ENCODE data around the gene KIF18A. TPM values are rescaled to one million over a fixed set of nuclear protein-coding genes. Genes with fewer than 3 reads are reported as not detected.
"Not testable (repeated sequence)": the region's sequence is repeated elsewhere in the genome, so short reads cannot be mapped to it uniquely, and the experiment has no call there.

The KIF18A gene
- polyA plus RNA-seq, 10 donors: 3.5 to 8.0 (median 5.2) TPM

- DNase-seq: peak in 1 of 3 donors; percentile 11
These were observed 686 bp downstream of the KIF18A start for GRCh38 chr11:28107191-28107749.

DNA sequence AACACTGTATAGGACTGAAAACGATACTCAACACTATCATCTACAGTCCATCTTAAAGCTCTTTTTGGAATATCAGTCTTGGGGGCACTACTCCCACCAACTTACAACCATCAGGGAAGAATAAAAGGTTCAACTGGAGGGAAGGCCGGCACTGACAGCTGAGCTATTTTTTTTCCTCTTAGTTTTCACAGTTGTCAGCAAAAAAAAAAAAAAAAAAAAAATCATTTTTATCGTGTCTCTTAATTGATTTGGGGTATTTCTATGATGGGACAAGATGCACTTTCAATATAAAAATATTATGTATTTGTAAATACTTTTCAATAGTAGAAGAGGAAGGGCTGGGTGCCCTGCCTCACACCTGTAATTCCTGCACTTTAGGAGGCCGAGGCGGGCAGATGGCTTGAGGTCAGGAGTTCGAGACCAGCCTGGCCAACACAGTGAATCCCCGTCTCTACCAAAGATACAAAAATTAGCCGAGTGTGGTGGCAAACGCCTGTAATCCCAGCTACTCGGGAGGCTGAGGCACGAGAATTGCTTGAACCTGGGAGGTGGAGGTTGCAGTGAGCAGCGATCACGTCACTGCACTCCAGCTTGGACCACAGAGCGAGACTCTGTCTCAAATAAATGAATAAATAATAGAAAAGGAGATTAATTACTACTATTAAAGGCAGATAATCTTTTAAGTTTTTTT, 1.5 kb downstream of the KIF18A start:
- no peak for DNase-seq

GRCh38 chr11:28105869-28106268, 2.1 kb downstream of the KIF18A start:
- no peak for DNase-seq

GRCh38 chr11:28104984-28105383, 3.0 kb downstream of the KIF18A start:
- no peak for DNase-seq

GRCh38 chr11:28104425-28104824, 3.5 kb downstream of the KIF18A start:
- no peak for DNase-seq

DNA sequence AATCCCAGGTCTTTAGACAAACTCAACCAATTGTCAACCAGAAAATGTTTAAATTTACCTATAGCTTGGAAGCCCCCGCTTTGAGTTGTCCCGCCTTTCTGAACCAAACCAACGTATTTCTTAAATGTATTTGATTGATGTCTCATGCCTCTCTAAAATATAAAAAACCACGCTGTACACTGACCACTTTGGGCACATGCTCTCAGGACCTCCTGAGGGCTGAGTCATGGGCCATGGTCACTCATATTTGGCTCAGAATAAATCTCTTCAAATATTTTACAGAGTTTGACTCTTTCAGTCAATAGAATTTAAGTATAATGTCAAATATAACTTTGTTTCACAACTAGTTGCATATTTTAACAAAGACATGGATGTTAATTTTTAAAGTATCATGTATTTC, 5.7 kb downstream of the KIF18A start:
- DNase-seq: not testable (repeated sequence)

GRCh38 chr11:28100665-28101064, 7.3 kb downstream of the KIF18A start:
- DNase-seq: no peak

GRCh38 chr11:28099715-28100114, 8.2 kb downstream of the KIF18A start:
- no peak for DNase-seq

GRCh38 chr11:28098257-28098656, 9.7 kb downstream of the KIF18A start:
- DNase-seq: no peak

DNA sequence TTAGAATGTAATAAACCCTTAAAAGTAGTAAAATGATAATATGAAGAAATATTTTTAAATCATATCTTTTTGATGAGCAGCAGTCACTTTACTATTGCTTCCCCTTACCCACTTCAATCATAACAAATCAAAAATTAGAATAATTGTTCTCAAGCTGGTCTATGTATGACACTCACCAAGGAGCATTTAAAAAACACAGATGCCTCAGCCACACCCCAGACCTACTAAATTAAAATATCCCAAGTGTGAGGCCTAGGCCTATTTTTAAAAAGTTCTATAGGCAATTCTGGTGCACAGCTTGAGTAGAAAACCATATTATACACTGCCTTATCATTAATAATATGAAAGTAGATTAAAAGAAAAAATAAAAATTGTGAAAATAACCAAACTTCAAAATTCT, 15.2 kb downstream of the KIF18A start:
- DNase-seq: no peak

DNA sequence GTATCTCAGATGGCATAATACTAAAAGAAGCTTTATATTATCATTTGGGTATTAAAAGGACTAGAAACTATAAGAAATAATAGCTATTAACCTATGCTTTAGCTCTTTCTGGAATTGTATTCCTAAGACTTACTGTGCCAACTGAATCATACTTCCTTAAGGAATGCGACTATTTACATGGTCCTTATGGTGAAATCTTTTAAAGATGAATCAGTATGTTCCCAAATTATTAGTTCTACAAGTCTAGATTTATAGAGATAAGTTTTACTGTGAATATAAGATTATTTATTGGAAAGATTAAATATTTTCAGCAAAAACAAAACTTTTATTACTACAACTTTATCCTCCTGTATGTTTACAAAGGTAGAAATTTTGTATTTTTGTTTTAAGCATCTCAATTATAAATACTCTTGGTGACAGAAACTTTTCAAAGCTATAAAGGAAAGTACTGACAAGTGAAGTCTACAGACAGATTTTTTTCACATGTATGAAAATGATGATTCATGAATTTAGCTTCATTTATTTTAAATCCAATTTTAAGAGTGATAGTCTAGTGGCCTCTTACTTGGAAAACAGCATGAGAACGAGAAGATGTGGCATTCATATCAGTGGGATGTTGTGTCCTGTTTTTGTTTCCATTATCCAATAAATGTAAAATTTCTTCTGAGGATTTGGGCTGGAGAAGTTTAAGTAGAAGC, 17.8 kb downstream of the KIF18A start:
- peak in 1 of 3 donors; percentile 31 for DNase-seq

- DNase-seq: no peak
These were observed 18.6 kb downstream of the KIF18A start for GRCh38 chr11:28089378-28089777.

- not testable (repeated sequence) for DNase-seq
These were observed 20.3 kb downstream of the KIF18A start for GRCh38 chr11:28087693-28088092.

DNA sequence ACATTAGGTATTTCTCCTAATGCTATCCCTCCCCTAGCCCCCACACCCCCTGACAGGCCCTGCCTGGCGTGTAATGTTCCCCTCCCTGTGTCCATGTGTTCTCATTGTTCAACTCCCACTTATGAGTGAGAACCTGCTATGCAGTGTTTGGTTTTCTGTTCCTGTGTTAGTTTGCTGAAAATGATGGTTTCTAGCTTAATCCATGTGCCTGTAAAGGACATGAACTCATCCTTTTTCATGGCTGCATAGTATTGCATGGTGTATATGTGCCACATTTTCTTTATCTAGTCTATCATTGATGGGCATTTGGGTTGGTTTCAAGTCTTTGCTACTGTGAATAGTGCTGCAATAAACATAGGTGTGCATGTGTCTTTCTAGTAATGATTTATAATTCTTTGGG, 20.8 kb downstream of the KIF18A start:
- not testable (repeated sequence) for DNase-seq

- peak in 1 of 3 donors; percentile 67 for DNase-seq
These were observed 21.4 kb downstream of the KIF18A start for GRCh38 chr11:28086569-28086968.

DNA sequence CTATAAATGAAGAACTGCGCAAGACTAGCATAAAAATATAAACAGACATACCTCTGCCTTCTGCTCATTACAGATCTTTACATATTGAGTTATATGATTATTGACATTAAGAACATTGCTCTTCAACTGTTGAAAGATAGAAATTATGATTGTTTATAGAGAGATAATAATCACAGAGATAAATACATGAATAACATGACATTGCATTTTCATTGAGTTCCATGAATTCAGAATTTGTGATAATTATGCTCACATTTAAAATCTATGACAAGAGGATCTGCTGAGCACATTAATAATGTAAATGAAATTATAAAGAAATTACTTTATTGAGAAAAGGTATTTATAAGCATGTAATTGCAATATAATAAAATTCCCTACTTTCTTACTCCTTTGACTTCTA, 24.8 kb downstream of the KIF18A start:
- DNase-seq: no peak

DNA sequence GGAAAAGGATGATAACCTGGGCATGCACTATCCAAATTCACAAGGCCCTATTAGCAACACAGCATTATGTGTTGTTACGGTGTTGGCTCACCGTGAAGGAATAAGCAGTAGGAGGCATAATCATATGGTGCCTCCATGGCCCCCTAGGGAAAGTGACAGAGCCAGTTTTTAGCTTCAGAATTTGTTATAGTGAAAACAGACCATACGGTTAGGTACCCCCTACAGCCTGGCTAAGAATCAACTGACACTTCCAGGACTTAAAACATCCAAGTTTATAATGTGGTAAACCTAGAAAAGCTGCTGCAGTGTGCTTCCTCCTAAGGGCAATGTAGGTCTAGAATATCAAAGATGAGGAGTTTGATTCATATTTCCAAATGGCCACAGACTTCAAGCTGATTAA, 30.4 kb downstream of the KIF18A start:
- DNase-seq: no peak

- DNase-seq: peak in 1 of 3 donors; percentile 19
These were observed 35.6 kb downstream of the KIF18A start for GRCh38 chr11:28072321-28072720.

DNA sequence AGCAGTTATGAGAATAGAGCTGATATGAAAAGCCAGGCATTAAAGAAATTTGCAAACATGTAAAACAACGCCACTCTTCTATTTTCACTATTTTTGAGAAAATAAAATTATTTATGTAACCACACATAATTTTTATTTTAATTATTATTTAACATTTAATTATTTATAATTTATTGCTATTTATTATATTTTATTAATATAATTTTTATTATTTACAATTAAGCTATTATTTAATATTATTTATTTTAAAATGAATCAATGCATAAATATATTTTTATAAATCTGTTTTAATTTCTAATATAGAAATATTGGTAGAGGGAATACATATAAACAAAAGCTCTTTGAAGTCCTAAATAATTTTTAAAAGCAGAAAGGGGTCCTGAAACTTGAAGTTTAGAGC, 36.7 kb downstream of the KIF18A start:
- DNase-seq: no peak

- DNase-seq: peak in 1 of 3 donors; percentile 16
These were observed 49.6 kb downstream of the KIF18A start for GRCh38 chr11:28058333-28058732.

DNA sequence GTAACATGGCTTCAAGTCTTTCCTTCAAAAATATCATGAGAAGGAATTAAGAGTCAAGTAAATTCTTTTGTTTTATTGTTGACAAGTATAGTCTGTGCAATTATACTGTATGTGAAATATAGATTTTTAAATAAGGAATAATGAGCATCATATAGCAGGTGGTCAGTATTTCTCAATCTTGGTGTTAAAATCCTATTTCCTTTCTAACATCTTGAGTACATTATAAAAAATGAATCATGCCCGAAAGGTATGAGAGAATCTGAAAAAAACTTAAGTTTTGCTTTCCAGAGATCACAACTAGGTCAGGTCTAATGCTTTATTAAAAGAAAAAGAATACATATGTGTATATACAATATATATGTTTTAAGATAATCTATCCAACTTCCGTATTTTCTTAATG, 53.1 kb downstream of the KIF18A start:
- no peak for DNase-seq

DNA sequence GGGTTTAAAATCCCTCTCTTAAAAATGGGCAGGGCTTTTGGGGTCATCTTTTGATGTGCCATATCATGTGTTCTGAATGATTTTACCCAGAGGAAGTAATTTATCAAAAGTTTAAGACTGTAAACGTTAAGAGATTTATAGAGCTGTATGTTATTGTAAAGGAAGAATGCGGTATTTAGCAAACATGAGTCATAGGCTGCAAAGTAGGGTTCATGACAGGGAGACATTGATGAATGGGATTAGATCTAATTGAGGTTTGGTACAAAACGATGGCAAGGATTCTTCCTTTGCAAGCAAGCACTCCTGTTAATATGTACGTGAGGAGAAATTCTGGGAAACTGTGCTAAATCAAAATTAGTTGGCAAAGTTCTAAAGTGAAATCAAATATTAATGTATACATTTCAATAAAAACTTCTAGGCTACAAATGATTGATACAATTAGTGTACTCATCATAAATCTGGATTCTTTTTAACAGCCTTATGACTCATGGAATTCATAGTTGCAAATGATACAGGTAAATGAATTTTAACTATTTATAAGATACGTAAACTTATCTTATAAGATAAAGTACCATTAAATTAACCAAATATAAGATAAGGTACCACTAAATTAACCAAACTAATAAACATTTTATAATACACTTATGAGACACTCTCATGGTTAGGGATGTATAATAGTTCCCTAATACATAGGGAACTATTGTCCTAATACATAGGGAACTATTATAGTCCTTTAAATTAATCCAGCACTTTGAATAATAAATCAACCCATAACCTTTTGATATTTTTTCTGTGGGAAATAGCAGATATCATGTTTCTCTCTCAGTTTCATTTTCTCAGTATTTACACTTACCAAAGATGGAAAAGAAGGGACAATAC, 58.4 kb downstream of the KIF18A start:
- DNase-seq: peak in 1 of 3 donors; percentile 52
